ENCODE results near the gene MMP11.

DNA sequence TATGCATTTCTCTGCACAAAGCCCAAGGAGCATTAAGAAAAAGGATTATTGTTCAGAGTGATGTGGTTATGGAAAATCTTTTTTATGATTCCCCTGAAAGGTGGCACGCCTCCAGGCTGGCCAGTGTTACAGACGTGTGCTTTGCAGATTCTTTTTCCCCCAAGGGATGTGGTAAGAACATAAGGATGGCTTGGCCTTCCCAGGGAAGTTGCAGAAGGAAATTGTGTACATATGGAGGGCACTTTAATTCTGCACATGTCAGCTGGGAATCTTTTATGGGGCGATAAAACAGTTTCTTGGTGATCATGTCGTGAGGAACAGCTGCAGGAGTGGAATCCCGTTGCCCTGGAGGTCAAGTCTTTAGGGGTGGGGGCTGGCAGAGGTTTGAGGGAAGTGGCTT is 23.8 kb downstream of the MMP11 start:
- TF ChIP-seq CTCF (IDR thresholded peaks at IDR 0.05) (no peak), POLR2A (IDR thresholded peaks at IDR 0.05) (no peak)
